CD4-positive, alpha-beta T cell (primary cell): ENCODE results near the gene CYP27A1. TPM values are rescaled to one million over a fixed set of nuclear protein-coding genes. Genes with fewer than 3 reads are reported as not detected.

Experiments
- ATAC-seq: fragments of 200-7000 bp; cut with Tn5 transposase; one replicate; pipeline ENCODE4 v1.10.0; 2022; ENCODE audit warnings: mild to moderate bottlenecking; ENCODE audit not compliant: poor library complexity
- CTCF ChIA-PET: fragments of 350-600 bp; sonication (Branson Sonifier 250); formaldehyde crosslinking; loops from one replicate; lab custom pipeline; 2021; ENCODE audit warnings: antibody characterized with exemption, inconsistent platforms; lab: Charles Lee
- POLR2A ChIA-PET: fragments of 350-600 bp; sonication (Branson Sonifier 250); formaldehyde crosslinking; loops from one replicate; lab custom pipeline; 2021; ENCODE audit warnings: antibody characterized with exemption, inconsistent platforms; lab: Charles Lee
- DNase-seq, 14 experiments: peaks; one replicate each; pipeline ENCODE4 v3.0.0-alpha.2; 2013 to 2020; ENCODE audit warnings: mixed read lengths in 2 of 14
- H3K27ac ChIP-seq, 2 donors: one replicate each; pipeline versions ENCODE4 v1.5.1 to v1.7.0; 2013; ENCODE audit warnings: low read length in 2 of 2, low read depth in 1 of 2, mild to moderate bottlenecking in 1 of 2
- H3K27me3 ChIP-seq, 2 experiments: 1 replicate in 1 of 2; 2 replicates in 1 of 2; pipeline versions ENCODE4 v1.6.1 to v1.7.0; 2013; ENCODE audit warnings: low read length in 2 of 2, control low read depth in 1 of 2, mild to moderate bottlenecking in 1 of 2, moderate library complexity in 1 of 2; ENCODE audit not compliant: insufficient read depth in 2 of 2, control insufficient read depth in 1 of 2
- H3K36me3 ChIP-seq: one replicate; pipeline ENCODE4 v1.6.1; 2013; ENCODE audit warnings: low read length, control low read depth; ENCODE audit not compliant: insufficient read depth
- H3K4me1 ChIP-seq: one replicate; pipeline ENCODE4 v1.6.1; 2013; ENCODE audit warnings: low read length, control low read depth; ENCODE audit not compliant: insufficient read depth
- H3K4me3 ChIP-seq: one replicate; pipeline ENCODE4 v1.5.1; 2013; ENCODE audit warnings: mild to moderate bottlenecking, low read length, moderate library complexity
- H3K9me3 ChIP-seq, 2 experiments: 1 replicate in 1 of 2; 2 replicates in 1 of 2; pipeline versions ENCODE4 v1.6.1 to v1.7.0; 2013; ENCODE audit warnings: low read length in 2 of 2, mild to moderate bottlenecking in 2 of 2, control low read depth in 1 of 2, moderate library complexity in 1 of 2; ENCODE audit not compliant: control insufficient read depth in 1 of 2, insufficient read depth in 1 of 2
- H3K27ac Mint-ChIP-seq: one replicate; pipeline ENCODE4 v1.8.0; 2020; ENCODE audit warnings: mixed read lengths
- H3K27me3 Mint-ChIP-seq: one replicate; pipeline ENCODE4 v1.8.0; 2021; ENCODE audit warnings: mixed read lengths
- H3K36me3 Mint-ChIP-seq: one replicate; pipeline ENCODE4 v1.8.0; 2021; ENCODE audit warnings: low read depth, mixed read lengths
- H3K4me1 Mint-ChIP-seq: one replicate; pipeline ENCODE4 v1.8.0; 2021; ENCODE audit warnings: low read depth, mixed read lengths
- H3K4me3 Mint-ChIP-seq: one replicate; pipeline ENCODE4 v1.8.0; 2020; ENCODE audit warnings: mild to moderate bottlenecking, mixed read lengths
- H3K9me3 Mint-ChIP-seq: one replicate; pipeline ENCODE4 v1.8.0; 2020; ENCODE audit warnings: mixed read lengths
- CTCF ChIP-seq: fragments of 200-600 bp; IDR thresholded peaks from one replicate; pipeline ENCODE4 v1.8.0; 2022; ENCODE audit warnings: antibody characterized with exemption, mild to moderate bottlenecking
- intact Hi-C, 2 experiments: fragments of 100-400 bp; cut with DNase I in 1 of 2; cut with micrococcal nuclease in 1 of 2; formaldehyde crosslinking; loops; one replicate each; pipeline versions ENCODE4 v1.15.1 to v1.9.0; 2023 to 2025; cut with DNase I, micrococcal nuclease
- total RNA-seq, 174 experiments: library from RNA in 2 of 174; stranded (reverse) in 2 of 174; gene quantifications; one replicate each; pipeline ENCODE4 v1.2.3 and lab custom pipeline; 2021 to 2026

Gene CYP27A1
- total RNA-seq, 2 experiments from 2014 or later: 0.28 TPM; not detected in 1

GRCh38 chr2:218783688-218784087 lies 1.7 kb downstream of the CYP27A1 start:
- Mint-ChIP-seq H3K9me3 (no peaks in the 10 kb centered on the region), H3K27ac (no peak overlapping the region), H3K4me1 (peaks cover 7% of the 10 kb centered on the region), H3K36me3 (no peaks in the 10 kb centered on the region), H3K27me3 (peaks cover 84% of the 10 kb centered on the region), H3K4me3 (no peak overlapping the region)
- DNase-seq (no peak), ATAC-seq (no peak)
- intact Hi-C loops: no loop called here
- H3K4me1 ChIP-seq: peaks cover 7% of the 10 kb centered on the region
- no peak for TF ChIP-seq CTCF
- H3K27ac ChIP-seq: no peak overlapping the region
- ChIA-PET CTCF (no interaction called here), POLR2A (no interaction called here)
- H3K27me3 ChIP-seq: peaks cover 28 to 34% of the 10 kb centered on the region in 2 experiments
- no peaks in the 10 kb centered on the region for H3K36me3 ChIP-seq
- H3K4me3 ChIP-seq: no peak overlapping the region
- peaks cover 5 to 6% of the 10 kb centered on the region in 2 experiments for H3K9me3 ChIP-seq

GRCh38 chr2:218785103-218785502 lies 3.2 kb downstream of the CYP27A1 start:
- H3K27me3 Mint-ChIP-seq: peaks cover 72% of the 10 kb centered on the region

GRCh38 chr2:218786133-218786532 lies 4.2 kb downstream of the CYP27A1 start:
- Mint-ChIP-seq H3K36me3 (no peaks in the 10 kb centered on the region), H3K27me3 (peaks cover 63% of the 10 kb centered on the region), H3K4me1 (peaks cover 4% of the 10 kb centered on the region), H3K9me3 (no peaks in the 10 kb centered on the region), H3K4me3 (no peak overlapping the region), H3K27ac (no peak overlapping the region)
- POLR2A ChIA-PET: interaction anchor here (0.9 kb wide), 1 partner anchor 10 kb away, joined by 3 read pairs; no protein-coding TSS in a partner anchor
- intact Hi-C loops: no loop called here
- TF ChIP-seq CTCF: no peak
- ATAC-seq (no peak), DNase-seq (no peak)
- Histone ChIP-seq H3K4me3 (no peak overlapping the region), H3K4me1 (peaks cover 7% of the 10 kb centered on the region), H3K27me3 (peaks cover 21 to 26% of the 10 kb centered on the region in 2 experiments), H3K36me3 (no peaks in the 10 kb centered on the region), H3K27ac (no peak overlapping the region), H3K9me3 (peaks cover 5 to 6% of the 10 kb centered on the region in 2 experiments)
- CTCF ChIA-PET: no interaction called here

More at GRCh38 chr2:218785103-218785502, 3.2 kb downstream of the CYP27A1 start:
- no peak overlapping the region for H3K4me3 Mint-ChIP-seq
- ChIA-PET POLR2A (no interaction called here), CTCF (no interaction called here)
- H3K27ac Mint-ChIP-seq: no peak overlapping the region
- peaks cover 5 to 6% of the 10 kb centered on the region in 2 experiments for H3K9me3 ChIP-seq
- H3K4me1 ChIP-seq: peaks cover 7% of the 10 kb centered on the region
- H3K36me3 ChIP-seq: no peaks in the 10 kb centered on the region
- no peak overlapping the region for H3K27ac ChIP-seq
- intact Hi-C loops: no loop called here
- H3K9me3 Mint-ChIP-seq: no peaks in the 10 kb centered on the region
- peaks cover 7% of the 10 kb centered on the region for H3K4me1 Mint-ChIP-seq
- peaks cover 28 to 31% of the 10 kb centered on the region in 2 experiments for H3K27me3 ChIP-seq
- ATAC-seq: no peak
- no peak for TF ChIP-seq CTCF
- no peaks in the 10 kb centered on the region for H3K36me3 Mint-ChIP-seq
- no peak for DNase-seq
- H3K4me3 ChIP-seq: no peak overlapping the region
